ENCODE measurements around the gene SH3RF2.

The SH3RF2 gene

DNA sequence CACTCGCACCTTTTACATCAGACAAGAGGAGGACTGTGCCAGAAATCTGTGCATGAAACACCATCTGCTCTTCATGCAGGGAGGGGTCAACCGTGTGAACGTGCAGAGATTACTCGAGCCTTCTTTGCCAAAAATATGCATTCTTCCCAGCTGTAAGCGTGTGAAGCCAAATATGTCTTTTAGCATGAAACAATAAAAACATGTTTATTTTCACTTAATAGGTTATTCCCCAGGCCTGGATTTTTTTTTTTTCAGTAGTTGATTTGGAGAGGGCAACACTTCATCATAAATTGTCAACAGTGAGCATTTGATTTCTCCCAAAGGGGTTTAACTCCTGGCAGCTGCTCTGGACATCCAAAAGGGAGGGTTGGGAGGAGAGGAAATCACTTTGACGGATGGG, 145.2 kb downstream of the SH3RF2 start:
- Histone ChIP-seq H3K79me2 (ENCODE audit: insufficient read depth, low read depth) (no peaks in the 10 kb centered on the region), H3K4me3 (IDR thresholded peaks at IDR 0.05; ENCODE audit: insufficient read depth, low read depth, low read length) (no peak overlapping the region), H3K4me1 (ENCODE audit: low read depth, poor library complexity, severe bottlenecking) (peaks cover 37% of the 10 kb centered on the region), H3K4me2 (no peak overlapping the region), H2AFZ (ENCODE audit: low read depth) (no peak overlapping the region), H4K20me1 (ENCODE audit: insufficient read depth) (no peaks in the 10 kb centered on the region), H3K9ac (no peak overlapping the region), H3K27ac (no peak overlapping the region), H3K36me3 (ENCODE audit: insufficient read depth) (no peaks in the 10 kb centered on the region), H3K27me3 (ENCODE audit: insufficient read depth, low read depth) (no peaks in the 10 kb centered on the region)
- TF ChIP-seq, protein P1, sequence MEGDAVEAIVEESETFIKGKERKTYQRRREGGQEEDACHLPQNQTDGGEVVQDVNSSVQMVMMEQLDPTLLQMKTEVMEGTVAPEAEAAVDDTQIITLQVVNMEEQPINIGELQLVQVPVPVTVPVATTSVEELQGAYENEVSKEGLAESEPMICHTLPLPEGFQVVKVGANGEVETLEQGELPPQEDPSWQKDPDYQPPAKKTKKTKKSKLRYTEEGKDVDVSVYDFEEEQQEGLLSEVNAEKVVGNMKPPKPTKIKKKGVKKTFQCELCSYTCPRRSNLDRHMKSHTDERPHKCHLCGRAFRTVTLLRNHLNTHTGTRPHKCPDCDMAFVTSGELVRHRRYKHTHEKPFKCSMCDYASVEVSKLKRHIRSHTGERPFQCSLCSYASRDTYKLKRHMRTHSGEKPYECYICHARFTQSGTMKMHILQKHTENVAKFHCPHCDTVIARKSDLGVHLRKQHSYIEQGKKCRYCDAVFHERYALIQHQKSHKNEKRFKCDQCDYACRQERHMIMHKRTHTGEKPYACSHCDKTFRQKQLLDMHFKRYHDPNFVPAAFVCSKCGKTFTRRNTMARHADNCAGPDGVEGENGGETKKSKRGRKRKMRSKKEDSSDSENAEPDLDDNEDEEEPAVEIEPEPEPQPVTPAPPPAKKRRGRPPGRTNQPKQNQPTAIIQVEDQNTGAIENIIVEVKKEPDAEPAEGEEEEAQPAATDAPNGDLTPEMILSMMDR (conservative IDR thresholded peaks at IDR 0.05; ENCODE audit: low read depth, low read length) = no peak

DNA sequence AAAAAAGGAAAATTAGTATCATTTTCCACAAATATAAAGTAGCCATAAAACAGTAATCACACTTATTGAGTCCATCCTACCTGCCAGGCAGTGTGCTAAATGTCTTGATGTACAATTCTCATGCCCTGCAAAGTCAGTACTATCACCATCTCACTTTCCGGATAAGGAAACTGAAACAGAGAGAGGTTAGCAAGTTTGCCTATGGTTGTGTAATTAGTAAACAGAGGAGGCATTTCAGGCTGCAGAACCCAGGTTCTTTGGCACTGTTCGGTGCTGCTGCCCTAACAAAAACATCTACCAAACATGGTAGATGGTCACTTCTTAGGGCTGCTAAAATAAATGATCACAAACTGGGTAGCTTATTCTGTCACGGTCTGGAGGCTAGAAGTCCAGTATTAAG, 146.4 kb downstream of the SH3RF2 start:
- Histone ChIP-seq H3K79me2 (ENCODE audit: insufficient read depth, low read depth) (no peaks in the 10 kb centered on the region), H3K27me3 (ENCODE audit: insufficient read depth, low read depth) (no peaks in the 10 kb centered on the region), H3K36me3 (ENCODE audit: insufficient read depth) (no peaks in the 10 kb centered on the region), H2AFZ (ENCODE audit: low read depth) (no peak overlapping the region), H4K20me1 (ENCODE audit: insufficient read depth) (no peaks in the 10 kb centered on the region), H3K9ac (no peak overlapping the region), H3K4me2 (peak overlapping the region; percentile 10; the same call in 1 of the 2 replicates), H3K4me1 (ENCODE audit: low read depth, poor library complexity, severe bottlenecking) (peaks cover 37% of the 10 kb centered on the region), H3K27ac (no peak overlapping the region), H3K4me3 (IDR thresholded peaks at IDR 0.05; ENCODE audit: insufficient read depth, low read depth, low read length) (no peak overlapping the region)
- TF ChIP-seq, protein P1 (conservative IDR thresholded peaks at IDR 0.05; ENCODE audit: low read depth, low read length) = no peak

DNA sequence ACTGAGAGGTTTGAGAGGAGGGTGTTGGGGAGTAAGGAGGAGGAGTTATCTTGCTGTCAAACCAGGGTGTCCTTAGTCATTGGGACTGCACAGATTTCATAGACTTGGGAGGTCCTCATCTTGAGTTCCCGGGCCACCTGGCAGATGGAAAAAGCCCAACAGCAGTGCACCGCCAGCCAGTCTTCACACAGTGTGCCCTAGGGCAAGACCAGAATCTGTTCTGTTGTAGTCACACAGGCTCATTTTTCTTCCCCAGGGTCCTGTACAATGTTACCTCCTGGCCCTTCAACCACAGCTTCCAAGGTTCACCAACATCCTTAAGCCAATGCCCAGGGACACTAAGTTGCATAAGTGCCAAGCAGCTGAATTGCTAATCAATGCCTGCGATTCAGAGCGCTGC, 148.0 kb downstream of the SH3RF2 start:
- H3K79me2 ChIP-seq (ENCODE audit: insufficient read depth, low read depth) = no peaks in the 10 kb centered on the region
- no peak overlapping the region for H3K4me2 ChIP-seq
- H3K4me1 ChIP-seq (ENCODE audit: low read depth, poor library complexity, severe bottlenecking) = peaks cover 31% of the 10 kb centered on the region
- TF ChIP-seq, protein P1 (conservative IDR thresholded peaks at IDR 0.05; ENCODE audit: low read depth, low read length) = no peak
- H3K9ac ChIP-seq = no peak overlapping the region
- no peaks in the 10 kb centered on the region for H4K20me1 ChIP-seq (ENCODE audit: insufficient read depth)
- H3K27me3 ChIP-seq (ENCODE audit: insufficient read depth, low read depth) = no peaks in the 10 kb centered on the region
- no peaks in the 10 kb centered on the region for H3K36me3 ChIP-seq (ENCODE audit: insufficient read depth)
- no peak overlapping the region for H3K4me3 ChIP-seq (IDR thresholded peaks at IDR 0.05; ENCODE audit: insufficient read depth, low read depth, low read length)
- H3K27ac ChIP-seq = no peak overlapping the region
- H2AFZ ChIP-seq (ENCODE audit: low read depth) = no peak overlapping the region

DNA sequence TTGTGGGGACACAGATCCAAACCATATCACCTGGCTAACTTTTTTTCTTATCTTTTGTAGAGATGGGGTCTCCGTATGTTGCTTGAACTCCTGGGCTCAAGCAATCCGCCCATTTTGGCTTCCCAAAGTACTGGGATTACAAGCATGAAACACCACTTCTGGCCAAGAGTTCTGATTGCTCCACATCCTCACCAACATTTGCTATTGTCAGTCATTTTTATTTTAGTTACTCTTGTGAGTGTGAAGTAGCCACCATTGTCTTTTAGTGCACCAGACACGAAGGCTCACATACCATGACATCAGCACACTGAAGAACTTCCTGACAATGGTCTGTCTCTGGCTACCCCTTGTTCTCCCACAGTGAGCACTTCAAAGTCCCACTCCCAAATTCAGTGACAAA, 151.7 kb downstream of the SH3RF2 start:
- TF ChIP-seq, protein P1 (conservative IDR thresholded peaks at IDR 0.05; ENCODE audit: low read depth, low read length) = no peak
- Histone ChIP-seq H3K9ac (no peak overlapping the region), H4K20me1 (ENCODE audit: insufficient read depth) (no peaks in the 10 kb centered on the region), H2AFZ (ENCODE audit: low read depth) (no peak overlapping the region), H3K4me1 (ENCODE audit: low read depth, poor library complexity, severe bottlenecking) (peaks cover 4% of the 10 kb centered on the region), H3K27me3 (ENCODE audit: insufficient read depth, low read depth) (no peaks in the 10 kb centered on the region), H3K4me3 (IDR thresholded peaks at IDR 0.05; ENCODE audit: insufficient read depth, low read depth, low read length) (no peak overlapping the region), H3K27ac (no peak overlapping the region), H3K79me2 (ENCODE audit: insufficient read depth, low read depth) (no peaks in the 10 kb centered on the region), H3K36me3 (ENCODE audit: insufficient read depth) (no peaks in the 10 kb centered on the region), H3K4me2 (no peak overlapping the region)

All from KMS-11 (cell line).